ENCODE results near the gene EPB41L4B.

DNA sequence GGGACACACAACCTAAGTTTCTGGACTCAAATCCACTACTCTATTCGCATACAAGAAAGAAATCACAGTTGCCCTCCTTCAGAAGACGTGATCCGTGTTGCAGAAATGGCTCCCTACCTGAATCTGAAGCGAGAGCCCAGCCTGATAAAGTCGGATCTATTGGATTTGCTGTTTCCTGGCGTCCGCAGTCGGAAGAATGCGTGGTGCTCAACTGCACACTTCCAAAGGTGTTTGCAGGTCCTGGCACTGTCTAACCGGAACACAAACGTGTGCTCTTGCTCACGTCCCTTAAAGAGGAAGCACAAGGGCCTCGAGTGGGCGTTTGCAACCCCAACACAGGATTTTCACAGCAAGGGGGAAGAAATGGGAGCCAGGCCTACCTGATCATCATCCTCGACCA lies 65.5 kb downstream of the EPB41L4B start:
- TF ChIP-seq ARNT (IDR thresholded peaks at IDR 0.05) (no peak), EP300 (IDR thresholded peaks at IDR 0.05; ENCODE audit: low read depth in 2 of 2, low read length in 2 of 2) (no peak), EP300 (CRISPR knock-in tag; IDR thresholded peaks at IDR 0.05; ENCODE audit: borderline replicate concordance) (no peak), TCF7L2 (IDR thresholded peaks at IDR 0.05; ENCODE audit: low read depth, low read length) (no peak)
- TF ChIP-seq, protein P1, sequence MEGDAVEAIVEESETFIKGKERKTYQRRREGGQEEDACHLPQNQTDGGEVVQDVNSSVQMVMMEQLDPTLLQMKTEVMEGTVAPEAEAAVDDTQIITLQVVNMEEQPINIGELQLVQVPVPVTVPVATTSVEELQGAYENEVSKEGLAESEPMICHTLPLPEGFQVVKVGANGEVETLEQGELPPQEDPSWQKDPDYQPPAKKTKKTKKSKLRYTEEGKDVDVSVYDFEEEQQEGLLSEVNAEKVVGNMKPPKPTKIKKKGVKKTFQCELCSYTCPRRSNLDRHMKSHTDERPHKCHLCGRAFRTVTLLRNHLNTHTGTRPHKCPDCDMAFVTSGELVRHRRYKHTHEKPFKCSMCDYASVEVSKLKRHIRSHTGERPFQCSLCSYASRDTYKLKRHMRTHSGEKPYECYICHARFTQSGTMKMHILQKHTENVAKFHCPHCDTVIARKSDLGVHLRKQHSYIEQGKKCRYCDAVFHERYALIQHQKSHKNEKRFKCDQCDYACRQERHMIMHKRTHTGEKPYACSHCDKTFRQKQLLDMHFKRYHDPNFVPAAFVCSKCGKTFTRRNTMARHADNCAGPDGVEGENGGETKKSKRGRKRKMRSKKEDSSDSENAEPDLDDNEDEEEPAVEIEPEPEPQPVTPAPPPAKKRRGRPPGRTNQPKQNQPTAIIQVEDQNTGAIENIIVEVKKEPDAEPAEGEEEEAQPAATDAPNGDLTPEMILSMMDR (CRISPR knock-in tag; IDR thresholded peaks at IDR 0.05) = no peak

Data from HepG2 (cell line).